NCI-H345 treated with DMSO at 0.1 percent for 48 hours (cell line): ENCODE results near the gene SSR4.

ENCODE experiments used
- DNase-seq: peaks from one replicate; lab custom pipeline; 2025; ENCODE audit not compliant: unreplicated experiment; lab: John Stamatoyannopoulos, UW

Gene SSR4

DNA sequence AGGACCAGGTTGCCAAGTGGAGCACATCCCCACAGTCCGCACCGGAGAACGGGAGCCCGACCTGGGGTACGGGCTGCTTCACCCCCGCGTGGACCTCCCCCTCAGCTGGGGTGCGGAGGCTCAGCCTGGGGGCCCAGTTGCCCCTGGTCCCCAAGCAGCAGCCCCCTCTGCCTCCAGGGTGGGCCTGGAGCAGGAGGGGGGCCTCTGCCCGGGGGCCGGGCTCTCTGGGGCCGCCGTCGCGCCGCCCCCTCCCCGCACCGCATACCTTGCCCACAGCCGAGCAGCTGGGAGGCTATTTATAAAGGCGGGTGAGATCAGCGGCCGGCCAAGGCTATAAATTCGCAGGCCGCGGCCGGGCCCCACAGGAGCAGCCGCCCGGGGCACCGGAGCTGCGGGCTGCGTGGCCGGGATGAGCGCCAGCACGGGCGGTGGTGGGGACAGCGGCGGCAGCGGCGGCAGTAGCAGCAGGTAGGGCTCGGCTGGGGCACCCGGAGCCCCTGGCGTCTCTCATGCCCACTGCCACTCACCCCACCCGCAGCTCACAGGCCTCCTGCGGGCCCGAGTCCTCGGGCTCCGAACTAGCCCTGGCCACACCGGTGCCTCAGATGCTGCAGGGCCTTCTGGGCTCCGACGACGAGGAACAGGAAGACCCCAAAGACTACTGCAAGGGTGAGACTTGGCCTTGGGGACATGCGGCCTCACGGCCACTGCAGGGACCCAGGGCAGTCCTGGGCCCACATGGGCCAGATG, 13.6 kb upstream of the SSR4 start, which contains the start of gene SRPK3:
SRPK3 (plus strand) TSS at position 364 of the 750 bp plus-strand sequence; CDS start at position 410, 46 bp downstream.
- DNase-seq: no peak

DNA sequence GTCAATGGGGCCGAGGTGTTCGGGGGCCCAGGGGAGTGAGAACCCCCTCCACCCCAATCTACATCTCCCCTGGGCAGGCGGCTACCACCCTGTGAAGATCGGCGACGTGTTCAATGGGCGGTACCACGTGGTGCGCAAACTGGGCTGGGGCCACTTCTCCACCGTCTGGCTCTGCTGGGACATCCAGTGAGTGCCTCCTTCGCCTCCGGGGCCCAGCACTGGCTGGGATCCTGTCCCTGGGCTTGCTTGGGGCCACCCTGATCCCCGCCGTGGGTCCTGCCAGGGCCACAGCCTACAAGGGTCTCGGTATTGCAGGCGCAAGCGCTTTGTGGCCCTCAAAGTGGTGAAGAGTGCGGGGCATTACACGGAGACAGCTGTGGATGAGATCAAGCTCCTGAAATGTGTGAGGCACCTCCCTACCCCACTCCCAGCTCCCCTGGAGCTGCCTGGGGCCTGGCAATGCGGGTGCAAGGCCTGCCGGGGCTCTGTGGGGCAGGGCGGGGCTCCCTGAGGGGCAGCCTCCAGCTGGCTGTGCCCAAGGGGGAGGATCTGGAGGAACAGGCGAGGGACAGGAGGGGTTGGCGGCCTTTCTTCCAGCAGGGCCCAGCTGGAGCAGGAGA, 12.9 kb upstream of the SSR4 start:
- no peak for DNase-seq

DNA sequence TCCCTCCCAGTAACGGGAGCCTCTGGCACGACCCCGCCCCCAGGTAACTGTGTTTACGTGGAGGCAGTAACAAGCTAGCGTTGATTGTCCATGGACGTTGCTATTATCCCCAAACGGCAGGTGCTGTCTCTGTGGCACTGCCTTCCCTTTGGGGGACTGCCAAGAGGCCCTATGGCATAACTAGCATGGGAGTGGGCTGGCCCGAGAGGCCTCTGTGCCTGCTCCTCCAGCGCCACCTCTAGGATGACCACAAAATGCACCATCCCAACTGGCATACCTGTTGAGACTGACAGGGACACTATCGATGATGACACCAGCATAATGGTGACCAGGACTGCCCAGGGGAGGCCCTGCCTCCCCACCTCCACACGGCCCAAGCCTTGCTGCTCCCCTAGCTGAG, 12.2 kb upstream of the SSR4 start:
- DNase-seq: peak; percentile 1

DNA sequence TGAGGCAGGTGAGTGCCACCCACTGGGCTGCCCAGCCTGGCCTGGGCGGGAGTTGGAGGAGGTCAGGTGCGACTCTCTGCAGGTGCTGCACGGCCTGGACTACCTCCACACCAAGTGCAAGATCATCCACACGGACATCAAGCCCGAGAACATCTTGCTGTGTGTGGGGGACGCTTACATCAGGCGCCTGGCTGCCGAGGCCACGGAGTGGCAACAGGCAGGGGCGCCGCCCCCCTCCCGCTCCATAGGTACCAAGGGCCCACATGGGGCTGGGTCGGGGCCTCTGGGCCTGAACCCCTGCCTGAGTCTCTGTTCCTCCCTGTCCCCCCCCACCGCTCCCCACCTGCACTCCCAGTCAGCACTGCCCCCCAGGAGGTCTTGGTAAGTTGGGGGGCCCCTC, 11.6 kb upstream of the SSR4 start:
- DNase-seq: no peak

DNA sequence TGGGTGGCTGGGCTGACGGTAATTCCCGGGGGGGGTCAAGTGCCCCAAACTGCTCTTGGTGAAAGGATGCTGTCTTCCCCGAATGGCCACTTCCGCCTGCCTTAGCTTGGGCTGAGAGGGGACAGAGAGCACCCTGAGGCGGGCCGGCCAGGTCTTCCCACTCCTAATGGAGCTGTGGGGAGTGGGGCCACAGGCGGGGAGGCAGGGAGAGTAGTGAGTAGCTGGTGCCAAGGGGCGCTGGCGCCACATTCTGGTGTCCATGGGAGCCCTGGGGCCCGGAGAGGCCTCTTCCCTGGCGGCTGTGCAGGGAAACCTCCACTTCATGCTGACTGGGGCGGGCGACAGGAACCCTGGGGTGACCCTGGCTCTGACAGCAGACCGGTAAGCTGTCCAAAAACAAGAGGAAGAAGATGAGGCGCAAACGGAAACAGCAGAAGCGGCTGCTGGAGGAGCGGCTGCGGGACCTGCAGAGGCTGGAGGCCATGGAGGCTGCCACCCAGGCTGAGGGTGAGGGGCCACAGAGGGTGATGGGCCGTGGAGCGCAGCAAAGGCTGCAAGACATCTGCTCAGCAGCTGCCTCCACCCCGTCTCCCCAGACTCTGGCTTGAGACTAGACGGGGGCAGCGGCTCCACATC, 11.0 kb upstream of the SSR4 start:
- DNase-seq: no peak

DNA sequence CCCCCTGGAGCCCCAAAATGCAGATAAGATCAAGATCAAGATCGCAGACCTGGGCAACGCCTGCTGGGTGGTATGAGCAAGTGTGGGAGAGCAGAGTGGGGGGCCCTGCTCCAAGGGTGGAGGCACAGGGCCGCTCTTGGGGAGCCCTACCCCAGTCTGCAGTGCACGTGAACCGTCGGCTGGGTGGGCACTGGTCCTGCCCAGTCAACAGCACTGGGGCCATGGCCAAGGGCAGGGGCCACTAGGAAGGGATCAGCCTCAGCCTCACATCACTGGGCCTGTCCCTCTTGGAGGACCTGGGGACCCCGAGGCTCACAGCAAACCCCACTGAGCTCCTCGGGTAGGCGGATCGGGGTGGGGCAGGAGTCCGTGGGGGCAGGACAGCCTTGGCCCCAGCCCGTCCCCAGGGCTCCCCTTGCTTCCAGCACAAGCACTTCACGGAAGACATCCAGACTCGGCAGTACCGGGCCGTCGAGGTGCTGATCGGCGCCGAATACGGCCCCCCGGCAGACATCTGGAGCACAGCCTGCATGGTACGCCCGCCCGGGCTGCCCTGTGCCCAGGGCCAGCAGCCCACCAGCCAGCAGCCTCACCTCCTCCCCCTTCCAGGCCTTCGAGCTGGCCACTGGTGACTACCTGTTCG, 10.0 kb upstream of the SSR4 start:
- no peak for DNase-seq

DNA sequence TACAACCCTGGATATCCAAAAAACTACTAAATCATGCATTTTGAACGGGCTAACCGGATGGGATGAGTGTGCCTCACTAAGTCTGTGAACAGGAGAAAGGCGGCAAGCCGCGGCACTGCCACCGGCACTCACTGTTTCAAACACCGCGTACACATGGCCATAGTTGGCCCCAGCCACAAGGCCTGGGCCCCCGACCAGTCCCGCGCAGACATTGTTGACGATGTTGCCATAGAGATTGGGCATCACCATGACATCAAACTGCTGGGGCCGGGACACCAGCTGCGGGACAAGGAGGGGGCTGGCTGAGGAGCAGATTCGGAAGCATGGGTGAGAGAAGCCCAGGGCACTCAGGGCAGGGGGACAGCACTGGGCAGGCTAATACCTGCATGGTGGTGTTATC, 7.8 kb upstream of the SSR4 start:
- no peak for DNase-seq

DNA sequence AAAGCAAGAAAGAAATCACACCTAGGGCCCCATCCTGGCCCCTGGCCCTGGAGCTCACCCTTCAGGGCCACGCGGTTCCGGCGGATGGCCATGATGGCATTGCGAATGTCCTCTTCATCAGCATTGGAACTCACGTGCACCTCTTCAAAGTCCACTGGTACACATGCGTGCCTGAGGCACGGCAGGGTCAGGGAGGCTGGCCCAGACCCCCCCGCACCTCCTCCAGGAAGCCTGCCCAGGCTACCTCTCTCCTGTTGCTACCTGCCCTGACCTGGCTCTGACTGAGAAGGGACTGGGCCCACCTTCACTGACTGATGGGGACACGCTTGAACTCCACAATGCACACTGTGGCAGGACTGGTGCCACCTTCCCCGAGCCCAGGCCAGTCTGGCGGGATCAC, 4.8 kb upstream of the SSR4 start:
- no peak for DNase-seq

DNA sequence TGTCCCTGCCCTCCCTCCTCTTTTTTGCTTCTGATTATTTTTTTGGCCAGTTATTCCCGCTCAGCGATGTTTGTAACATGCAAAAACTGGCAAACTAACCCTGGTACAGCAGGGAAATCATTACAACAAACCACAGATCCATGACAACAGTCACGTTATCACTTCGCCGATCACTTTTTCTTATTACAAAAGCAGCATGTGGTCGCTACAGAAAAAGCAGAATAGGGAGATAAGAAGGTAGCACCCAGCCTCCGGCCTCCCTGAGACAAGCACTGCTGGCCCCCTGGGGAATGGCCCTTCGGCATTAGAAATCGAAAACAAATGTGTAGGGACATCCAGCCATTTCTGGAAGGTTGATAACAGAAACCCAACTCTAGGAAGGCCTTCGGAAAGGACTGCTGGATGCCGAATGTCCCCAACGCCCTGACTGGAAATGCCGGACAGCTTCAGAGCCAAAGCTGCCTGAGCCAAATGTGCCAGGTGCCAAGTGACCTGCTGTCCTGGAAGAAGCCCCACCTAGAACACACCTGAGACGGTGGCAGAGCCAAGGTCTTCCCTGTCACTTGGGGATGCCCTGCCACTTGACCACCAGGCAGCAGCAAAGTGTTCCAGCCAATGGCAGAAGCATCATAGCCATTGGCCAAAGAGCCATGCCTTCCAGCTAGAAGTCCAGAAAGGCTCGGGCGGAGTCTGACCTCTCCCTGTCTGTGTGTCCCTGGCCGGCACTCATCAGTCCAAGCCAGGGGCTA, 3.2 kb upstream of the SSR4 start:
- no peak for DNase-seq

DNA sequence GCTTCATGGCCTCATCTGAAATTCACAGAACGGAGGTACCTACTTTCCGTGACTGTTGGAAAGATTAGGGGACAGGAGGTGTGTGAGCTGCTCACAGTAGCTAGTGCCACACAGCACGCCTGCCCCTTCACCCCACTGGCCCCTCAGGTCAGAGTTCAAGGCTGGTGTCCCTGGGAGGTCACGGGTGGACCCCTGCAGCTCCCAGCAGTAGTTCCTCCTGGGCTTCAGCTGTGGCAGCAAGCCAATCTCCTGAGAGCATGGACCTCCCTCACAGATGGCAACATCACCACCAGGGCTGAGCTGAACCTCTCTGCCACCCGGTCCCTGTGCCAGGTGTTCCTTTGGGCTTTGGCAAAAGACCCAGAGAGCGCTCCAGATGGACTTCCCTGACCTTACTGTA, 2.1 kb upstream of the SSR4 start:
- no peak for DNase-seq

DNA sequence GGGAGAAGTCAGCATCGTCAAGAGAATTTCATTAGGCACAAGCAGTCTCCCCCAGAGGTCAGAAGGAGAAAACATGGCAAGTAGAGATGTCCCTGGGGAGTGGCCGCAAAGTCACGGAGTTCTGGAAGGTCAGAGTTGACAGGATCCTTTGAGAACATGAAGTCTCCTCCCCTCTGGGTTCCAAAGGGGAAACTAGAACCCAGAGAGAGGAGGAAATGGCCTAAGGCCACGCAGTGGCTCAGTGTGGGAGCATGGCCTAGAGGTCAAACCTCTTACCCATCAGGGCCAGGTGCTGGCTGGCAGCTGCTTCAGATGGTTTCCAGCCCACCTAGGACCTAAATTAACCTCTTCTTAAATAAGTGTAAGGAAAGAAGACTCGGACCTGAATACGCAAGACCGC, 1.2 kb upstream of the SSR4 start:
- DNase-seq: no peak

DNA sequence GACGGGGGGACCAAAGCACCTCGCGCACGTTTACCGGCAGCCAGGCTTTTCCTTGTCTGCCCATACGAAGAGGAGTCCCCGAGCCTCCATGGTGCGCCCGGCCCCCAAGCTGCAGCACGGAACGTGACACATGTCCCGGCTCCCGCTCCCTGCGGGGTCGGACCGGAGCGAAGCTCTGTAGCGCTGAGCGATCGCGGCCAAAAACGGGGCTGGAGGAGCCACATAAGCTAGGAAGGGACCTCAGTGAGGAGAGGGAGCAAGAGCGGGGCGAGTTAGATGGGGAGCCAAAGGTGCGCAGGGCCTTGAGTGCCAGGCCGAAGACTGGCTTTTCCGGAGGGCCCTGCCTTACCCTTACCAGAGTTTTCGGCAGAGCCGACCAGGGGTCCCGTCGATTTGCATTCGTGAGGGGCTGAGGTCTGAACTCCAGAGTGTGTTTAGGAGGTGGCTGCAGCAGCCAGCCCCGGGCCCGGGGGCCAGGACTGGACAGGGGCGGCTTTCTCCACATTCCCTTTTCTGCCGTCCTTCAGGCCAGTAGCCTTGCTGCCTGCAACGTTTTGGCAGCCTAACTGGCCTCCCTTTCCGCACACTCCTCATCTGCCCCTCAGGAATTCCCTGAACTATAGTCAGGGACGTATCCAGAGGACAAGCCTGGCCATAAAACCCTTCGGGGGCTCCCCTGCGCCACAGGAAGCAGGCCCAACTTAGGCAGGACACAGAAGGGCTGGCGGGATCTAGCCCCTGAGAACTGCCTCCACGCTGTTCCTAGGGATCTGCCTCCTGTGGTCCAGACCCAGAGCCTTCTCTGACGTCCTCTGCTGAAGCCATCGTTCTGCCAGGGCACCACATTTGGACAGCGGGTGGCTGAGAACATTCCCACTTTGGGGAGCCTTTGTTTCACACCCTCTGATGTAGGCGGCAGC, 689 bp downstream of the SSR4 start:
- DNase-seq: no peak

DNA sequence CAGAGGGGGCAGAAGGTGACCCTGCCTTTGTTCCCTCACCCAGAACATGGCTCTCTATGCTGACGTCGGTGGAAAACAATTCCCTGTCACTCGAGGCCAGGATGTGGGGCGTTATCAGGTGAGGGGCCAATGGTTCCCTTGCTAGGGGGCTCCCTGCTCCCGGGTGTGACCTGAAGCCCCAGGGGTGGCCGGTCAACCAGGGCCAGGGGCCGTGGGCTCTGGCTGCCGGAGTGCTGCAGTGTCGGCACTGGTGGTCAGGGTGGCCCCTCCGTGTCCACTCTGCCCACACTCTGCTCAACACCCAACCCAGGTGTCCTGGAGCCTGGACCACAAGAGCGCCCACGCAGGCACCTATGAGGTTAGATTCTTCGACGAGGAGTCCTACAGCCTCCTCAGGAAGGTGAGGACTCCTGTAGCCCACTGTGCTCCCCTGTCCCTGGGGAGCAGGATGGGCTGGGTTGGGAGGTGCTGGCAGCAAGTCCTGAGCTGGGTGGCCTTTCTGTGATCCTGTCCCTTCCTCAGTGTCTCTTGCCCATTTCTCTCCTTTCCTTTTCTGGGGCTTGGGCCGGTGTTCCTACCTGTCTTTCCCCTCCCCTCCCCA, 3.0 kb downstream of the SSR4 start:
- no peak for DNase-seq

DNA sequence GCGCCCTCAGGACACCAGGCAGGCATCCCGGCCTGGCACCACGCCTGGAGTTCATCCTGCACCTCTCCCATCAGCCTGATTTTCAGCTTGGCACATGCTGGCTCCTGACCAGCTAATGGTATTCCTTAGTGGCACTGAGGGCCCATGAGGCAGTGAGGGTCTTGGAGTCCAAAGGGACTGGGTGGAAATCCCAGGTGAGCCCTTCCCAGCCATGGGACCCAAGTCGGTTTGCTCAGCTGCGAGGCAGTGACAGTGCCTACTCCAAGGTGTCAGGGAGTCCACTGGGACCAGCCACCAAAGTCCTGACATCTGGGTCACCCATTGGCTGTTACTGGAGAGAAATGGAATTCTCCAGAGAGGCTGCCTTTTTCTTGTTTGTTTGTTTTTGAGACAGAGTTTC, 4.9 kb downstream of the SSR4 start:
- DNase-seq: no peak

DNA sequence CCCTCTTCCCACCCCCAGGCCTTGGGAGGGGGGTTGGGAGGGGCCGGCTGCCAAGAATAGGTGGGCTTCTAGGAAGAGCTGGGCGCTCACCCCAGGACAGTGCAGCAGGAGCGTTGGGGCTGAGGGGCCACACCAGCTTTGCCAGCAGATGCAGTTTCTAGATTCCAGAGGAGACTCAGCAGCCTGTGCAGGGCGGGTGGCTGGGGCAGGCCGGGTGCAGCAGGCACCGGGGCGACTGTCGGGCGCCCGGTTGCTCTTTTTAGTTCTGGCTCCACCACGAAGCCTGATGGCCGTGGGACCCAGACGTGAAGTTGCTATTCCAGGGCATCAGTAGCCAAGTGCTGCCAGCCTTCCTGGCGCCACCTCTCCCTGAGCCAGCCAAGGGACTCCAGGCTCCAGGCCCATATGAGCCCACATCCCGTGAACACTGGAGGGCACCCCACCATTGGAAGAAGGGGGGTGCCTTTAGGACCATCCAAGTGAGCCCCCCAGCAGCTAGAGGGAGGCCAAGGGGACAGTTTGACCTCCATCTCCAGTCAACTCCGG, 5.8 kb downstream of the SSR4 start:
- DNase-seq: no peak

DNA sequence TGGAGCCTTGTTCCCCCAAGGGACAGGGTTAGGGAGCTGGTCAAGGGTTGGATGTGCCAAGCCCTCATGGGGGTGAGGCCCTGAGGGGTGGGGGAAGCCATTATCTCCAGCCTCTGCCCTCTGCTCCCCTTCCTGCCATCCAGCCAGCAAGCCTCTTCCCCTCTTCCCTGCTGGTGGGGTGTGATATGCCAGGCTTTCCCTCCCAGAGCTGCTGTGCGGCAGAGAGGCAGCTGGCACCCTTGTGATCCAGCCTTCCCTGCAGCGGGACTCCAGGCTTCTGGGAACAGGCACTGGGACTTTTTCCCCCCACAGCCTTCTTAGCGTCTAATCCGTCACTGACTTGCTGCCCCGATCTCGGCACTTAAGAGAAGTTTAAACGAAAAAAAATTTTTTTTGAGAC, 6.3 kb downstream of the SSR4 start:
- no peak for DNase-seq

DNA sequence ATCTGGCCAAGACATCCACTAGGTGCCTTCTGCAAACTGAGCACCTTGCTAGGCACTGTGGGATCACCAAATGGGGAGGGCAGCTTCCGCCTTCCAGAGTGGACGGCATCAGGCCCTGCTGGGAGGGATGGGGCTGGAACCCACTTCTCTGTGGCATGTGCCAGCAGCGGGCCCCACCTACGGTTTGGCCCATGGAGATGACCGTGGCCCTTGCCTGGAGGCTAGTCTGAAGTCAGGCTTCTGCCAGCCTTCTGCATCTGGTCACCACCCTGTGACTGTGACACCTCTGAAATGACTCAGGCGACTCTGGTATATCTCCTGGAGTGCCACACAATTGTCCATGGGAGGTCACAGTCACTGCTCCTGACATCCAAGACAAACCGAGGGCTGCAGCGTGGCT, 7.2 kb downstream of the SSR4 start:
- no peak for DNase-seq

DNA sequence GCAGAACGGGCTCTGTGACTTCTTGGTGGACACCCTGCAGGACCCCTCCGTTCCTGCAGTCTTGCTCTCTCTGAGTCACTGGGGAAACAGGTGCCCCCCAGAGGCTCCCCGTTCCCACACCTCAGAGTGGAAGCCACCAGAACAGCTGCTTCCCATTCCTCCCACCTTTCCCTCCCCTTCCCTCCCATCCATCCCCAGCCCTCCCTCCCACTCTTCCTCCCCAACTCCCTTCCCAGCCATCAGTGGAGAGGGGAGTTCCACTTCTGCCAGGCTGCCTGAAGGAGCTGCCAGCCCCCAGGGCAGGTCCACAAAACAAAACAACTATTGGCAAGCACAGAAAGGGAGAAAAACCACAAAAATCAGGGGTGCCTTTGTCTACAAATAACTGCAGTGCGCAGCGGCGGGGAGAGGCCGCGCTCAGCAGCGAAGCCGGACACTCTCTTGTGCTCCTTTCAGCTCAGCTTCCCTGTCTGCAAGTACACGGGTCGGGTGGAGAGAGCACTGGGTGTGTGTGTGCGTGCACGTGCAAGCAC, 8.1 kb downstream of the SSR4 start:
- no peak for DNase-seq
